SK-MEL-5 (cell line): ENCODE results near the gene EIF2AK2. TPM values are rescaled to one million over a fixed set of nuclear protein-coding genes. Genes with fewer than 3 reads are reported as not detected.
A peak's percentile ranks its signal among the peaks of the same experiment; 100 is the strongest.

ENCODE experiments used
- DNase-seq: peaks from one replicate; pipeline ENCODE4 v3.0.0-alpha.2; 2016; ENCODE audit warnings: low read depth, low spot score
- in situ Hi-C: cut with HindIII; loops from 2 replicates; pipeline ENCODE4 v1.10.0; 2016; ENCODE audit warnings: low sequenced_read_pairs, high pct_unique_total_duplicates, low pct_unique_long_range_greater_than_20kb
- total RNA-seq: library from RNA; depleted of rRNA; stranded (reverse); fragments of >200 nt; shearing (Covaris generic); gene quantifications from 2 replicates; pipeline ENCODE4 v1.2.3, GENCODE V29; 2014

The EIF2AK2 gene
- total RNA-seq, 1 experiment from 2014 or later: 22.5 TPM

DNA sequence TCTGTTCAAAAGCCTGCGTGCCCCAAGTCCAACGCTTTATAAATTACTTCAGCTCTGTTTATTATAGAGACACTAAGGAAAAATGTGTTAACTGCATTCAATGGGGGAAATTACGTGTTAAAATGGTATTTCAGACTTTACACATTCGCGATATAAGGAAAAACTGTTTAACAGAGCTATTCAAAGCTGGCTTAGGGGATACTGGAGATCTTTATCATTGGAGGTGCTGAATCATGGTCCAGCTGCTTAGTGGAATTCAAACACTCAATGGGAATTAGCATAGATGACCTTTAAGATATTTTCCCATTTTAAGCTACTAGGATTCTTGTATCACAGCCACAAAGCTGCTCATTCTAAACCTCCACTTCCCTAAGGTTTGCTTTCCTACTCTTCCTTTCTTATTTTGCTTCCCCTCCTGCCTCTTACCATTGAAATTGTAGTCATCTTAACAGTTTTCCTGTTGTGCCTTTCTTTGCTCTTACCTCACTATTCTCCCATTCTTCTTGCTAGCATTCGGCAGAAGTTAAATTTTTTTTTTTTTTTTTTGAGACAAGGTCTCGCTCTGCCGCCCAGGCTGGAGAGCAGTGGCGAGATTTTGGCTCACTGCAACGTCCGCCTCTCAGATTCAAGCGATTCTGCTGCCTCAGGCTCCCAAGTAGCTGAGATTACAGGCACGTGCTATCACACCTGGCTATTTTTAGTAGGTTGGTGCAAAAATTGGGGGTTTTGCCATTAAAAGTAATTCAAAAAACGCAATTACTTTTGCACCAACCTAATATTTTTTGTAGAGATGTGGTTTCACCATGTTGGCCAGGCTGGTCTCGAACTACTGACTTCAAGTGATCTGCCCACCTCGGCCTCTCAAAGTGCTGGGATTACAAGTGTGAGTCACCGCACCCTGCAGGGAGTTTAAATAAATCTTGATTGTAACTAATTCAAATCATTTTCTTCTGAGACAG lies 25.2 kb upstream of the EIF2AK2 start:
- DNase-seq: peak; percentile 30
- in situ Hi-C loops: no loop called here

DNA sequence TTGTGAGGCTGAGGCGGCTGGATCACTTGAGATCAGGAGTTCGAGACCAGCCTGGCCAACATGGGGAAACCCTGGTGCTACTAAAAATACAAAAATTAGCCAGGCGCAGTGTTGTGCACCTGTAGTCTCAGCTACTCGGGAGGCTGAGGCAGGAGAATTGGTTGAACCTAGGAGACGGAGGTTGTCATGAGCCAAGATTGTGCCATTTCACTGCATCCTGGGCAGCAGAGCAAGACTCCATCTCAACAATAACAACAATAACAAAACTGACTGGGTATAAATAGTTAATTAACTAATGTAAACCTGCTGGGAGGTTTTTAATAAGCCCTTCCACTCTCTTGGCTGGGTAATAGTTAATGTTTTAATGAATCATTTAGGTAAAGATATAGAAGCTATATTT lies 23.9 kb upstream of the EIF2AK2 start:
- in situ Hi-C loops: no loop called here

DNA sequence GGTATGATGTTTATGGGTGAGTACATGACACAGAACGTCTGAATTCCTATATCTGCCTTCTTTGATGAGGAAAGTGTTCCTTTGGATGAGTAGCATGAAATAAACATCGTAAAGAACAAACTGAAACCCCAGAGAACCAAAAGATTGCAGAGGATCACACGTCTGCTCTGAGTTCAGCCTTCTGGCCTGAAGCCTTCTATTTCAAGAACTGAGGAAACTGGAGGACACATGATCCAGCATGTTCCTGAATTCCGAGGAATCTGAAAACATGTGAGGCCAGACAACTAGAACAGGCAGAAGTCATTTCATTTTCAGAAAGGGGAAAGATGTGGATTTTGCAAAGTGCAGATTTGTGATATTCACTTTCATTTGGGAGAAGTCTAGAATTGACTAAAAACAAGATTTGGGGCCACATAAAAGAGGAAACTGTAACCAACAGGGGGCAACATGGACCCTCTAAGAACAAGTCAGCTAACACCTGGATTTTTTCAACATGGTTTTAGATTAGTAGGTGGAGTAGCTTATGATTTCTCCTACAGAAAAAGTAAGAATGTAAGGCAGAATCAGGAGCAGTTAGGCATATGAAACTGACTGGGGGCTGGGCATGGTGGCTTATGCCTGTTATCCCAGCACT lies 23.3 kb upstream of the EIF2AK2 start:
- in situ Hi-C loops: no loop called here
- DNase-seq: peak; percentile 40

More for the DNA sequence above, 23.9 kb upstream of the EIF2AK2 start:
- DNase-seq: no peak

DNA sequence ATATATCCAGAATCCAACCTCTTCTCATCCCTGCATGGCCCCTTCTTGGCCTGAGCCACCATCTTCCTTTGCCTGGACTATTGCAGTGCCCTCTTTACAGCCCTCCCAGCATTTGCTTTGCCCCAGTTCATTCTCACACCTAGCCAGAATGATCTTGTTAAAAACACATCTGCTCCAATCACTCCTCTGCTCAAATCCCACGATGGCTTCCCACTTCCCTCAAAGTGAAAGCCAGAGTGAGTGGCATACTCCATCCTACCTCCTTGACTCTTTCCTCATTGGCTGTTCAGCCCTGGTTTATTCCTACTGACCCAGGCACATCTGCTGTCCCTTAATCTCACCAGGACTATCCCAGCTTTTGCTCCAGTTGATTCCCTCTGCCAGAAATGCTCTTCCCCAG lies 17.0 kb upstream of the EIF2AK2 start:
- no peak for DNase-seq
- in situ Hi-C loops: no loop called here

DNA sequence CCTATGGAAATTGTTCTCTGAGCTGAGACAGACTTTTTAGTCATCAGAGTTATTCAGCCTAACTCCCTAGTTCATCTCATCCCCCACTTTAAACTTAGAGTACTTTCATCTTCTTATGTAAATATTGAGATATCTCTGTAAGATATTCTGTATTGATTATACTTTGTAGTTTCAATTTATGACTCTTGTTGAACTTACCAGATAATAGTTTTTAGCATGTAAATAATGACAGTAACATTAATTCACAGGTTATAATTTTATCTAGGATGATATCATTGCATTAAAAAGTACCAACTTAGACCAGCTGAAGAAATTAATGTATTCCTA lies 14.8 kb upstream of the EIF2AK2 start:
- no peak for DNase-seq
- in situ Hi-C loops: no loop called here

DNA sequence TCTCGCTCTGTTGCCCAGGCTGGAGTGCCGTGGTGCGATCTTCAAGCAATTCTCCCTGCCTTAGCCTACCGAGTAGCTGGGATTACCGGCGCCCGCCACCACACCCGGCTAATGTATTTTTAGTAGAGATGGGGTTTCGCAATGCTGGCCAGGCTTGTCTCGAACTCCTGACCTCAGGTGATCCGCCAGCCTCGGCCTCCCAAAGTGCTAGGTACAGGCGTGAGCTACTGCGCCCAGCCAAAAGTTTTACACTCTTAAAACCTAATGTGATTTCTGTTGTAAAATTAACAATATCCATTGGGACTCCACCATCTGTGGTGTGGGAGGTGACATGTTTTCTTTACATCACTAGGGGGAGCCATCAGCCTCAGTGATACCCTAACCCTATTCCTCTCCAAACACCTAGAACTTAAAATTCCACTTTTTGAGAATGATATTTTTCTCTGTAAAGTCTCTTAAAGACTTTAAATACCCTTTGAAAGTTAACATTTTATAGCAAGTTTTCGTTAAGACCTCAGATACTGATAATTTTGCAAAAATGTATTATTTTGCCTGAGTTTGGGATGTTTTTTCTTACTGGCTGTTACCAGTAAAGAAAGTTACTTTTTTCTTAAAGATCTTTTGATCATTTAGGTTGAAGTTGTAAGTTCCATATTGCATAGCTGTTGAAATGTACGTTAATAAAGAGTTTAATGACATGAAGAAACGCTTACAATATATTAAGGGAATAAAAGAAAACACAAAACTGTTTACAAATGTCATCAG lies 11.6 kb upstream of the EIF2AK2 start:
- peak; percentile 78 for DNase-seq
- in situ Hi-C loops: no loop called here

DNA sequence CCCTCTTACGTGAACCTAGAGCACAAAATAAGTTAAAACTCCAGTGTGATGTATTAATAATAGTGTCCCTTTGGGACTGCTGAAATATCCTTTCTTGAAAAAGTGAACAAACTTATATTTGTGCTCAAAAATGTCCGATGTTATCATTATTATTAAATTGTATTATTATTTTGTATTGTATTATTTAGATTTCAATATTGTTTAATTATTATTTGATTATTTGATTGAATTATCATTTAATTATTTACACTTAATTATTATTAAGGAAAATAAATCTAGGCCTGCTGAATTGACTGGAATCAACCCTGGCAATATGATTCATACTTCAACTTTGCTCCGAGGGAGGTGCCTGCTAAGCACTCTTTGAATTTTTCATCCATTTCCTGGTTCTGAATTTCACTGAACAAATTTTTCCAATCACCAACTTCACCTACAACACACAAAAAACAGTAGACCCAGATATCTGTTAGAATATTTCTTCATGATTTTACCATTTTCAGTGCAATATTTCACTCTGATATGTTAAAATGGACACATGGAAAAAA lies 10.9 kb upstream of the EIF2AK2 start:
- in situ Hi-C loops: no loop called here
- DNase-seq: no peak

DNA sequence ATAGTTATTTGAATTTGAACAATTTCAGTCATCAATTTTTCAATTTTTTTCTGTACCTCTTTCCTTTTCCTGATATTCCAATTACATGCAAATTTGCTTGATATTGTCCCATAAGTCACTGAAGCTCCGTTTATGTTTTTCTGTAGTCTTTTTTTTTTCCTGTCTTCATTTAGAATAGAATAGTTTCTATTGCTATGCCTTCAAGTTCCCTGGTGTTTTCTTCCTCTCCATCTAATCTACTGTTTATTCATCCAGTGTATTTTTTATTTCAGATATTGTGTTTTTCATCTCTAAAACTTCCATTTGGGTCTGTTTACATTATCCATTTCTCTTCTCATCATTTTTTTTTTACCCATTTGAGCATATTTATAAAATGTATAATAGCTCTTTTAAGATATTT lies 8.0 kb upstream of the EIF2AK2 start:
- in situ Hi-C loops: no loop called here
- no peak for DNase-seq

DNA sequence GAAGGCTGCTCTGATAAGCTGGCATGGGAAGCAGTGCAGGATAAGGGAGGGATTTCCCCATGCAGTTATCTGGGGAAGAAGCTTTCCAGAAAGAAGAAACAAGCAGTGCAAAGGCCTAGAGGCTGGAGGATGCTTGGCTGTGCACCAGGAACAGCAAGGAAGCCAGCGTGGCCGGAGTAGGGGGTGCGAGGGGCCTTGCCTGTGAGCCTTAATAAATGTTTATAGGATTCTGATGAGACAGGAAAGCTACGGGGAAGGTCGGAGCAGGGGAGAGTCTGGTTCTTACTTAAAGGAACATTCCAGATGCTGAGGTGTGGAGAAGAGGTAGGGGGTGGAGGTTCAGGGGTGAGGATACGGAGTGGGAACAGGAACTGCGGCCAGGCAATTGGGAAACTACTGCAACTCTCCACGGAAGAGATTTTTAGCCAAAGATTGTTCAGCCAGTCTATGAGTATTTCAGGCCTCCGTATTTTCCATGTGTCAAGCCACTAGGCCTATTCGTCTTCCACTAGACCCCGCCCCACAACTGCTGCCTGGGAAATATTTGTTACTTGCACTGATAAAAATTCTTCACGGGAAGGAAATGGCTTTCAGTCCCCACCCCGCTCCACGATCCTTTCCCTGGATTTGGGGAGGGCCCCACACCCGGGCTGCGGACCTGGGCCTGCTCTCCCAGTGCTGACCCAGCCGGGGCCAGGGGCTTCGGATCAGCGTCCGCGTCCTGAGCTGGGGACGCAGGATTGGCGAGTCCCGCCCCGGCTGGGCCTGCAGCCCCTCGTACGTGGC lies 516 bp downstream of the EIF2AK2 start:
- in situ Hi-C loops: no loop called here
- peak; percentile 40 for DNase-seq

DNA sequence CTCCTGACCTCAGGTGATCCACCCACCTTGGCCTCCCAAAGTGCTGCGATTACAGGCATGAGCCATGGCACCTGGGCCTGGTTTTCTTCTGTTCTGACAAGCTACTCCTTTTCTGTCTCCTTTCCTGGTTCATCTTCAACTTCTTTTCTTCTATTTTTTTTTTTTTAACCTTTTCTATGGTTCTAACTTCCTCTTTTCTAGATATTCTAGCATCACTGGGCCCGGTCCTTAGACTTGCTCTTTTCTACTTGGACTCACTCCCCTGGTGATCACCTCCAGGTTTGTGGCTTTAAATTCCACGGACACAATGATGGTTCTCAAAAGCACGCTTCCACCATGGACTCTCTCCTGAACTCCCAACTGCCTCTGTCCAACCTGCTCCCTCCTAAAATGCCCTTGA lies 2.0 kb downstream of the EIF2AK2 start:
- DNase-seq: no peak
- in situ Hi-C loops: no loop called here

DNA sequence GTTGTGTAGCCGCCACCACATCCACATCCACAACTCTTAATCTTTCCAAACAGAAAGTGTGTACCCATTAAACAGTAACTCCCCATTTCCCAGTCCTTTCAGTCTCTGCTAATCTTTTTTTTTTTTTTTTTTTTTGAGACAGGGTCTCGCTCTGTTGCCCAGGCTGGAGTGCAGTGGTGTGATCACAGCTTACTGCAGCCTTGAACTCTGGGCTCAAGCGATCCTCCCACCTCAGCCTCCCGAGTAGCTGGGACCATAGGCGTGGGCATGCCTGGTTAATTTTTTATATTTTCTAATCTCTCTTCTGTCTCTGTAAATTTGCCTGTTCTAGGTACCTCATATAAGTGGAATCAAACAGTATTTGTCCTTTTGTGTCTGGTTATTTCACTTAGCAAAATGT lies 3.6 kb downstream of the EIF2AK2 start:
- DNase-seq: no peak
- in situ Hi-C loops: no loop called here

DNA sequence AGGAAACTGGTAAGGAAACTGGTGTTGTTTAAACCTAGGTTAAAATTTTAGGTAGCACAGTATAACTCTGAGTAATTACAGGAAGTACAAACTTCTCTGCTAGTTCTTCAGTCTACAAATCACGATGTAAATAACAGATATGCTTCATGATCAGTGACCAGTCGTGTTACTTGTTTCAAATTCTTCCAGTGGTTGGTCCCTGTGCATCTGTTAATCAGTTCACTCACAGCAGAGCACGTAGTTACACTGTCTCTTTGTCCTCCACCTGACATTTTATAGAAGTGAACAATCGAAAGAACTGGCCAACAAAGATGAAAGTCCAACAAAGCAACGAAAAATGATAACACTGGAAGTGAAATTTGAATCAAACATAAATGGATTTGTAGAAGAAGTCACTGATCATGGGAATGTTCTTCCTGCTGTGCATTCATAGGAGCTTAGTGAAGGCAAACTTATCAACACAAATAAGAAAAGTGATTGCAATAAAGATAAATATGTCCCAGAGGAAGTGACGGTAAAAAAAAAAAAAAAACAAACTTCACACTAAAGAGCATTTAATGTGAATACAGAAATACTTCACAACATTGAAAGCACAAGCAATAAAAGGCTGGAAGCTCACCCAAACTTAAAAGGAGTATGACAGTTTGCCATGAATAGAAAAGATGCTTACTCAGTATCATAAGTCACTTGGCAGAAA lies 7.0 kb downstream of the EIF2AK2 start:
- in situ Hi-C loops: no loop called here
- DNase-seq: no peak

DNA sequence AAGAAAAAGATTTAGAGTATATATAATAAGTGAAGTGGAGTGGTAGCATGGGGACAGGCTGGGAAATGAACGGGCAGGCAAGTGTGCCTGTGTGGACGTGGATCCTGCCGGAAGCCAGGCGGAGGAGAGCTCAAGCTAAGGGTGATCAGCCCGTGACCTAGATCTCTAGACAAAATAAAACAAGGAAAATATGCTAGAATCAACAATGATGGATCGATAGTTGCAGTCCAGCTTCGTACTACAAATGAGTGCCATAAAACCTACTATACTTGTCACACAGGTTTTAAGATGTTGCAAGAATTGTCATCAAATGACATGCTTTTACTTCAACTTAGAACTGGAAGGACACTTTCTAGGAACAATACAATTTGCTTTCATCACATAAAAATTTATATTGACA lies 8.5 kb downstream of the EIF2AK2 start:
- in situ Hi-C loops: no loop called here
- no peak for DNase-seq

DNA sequence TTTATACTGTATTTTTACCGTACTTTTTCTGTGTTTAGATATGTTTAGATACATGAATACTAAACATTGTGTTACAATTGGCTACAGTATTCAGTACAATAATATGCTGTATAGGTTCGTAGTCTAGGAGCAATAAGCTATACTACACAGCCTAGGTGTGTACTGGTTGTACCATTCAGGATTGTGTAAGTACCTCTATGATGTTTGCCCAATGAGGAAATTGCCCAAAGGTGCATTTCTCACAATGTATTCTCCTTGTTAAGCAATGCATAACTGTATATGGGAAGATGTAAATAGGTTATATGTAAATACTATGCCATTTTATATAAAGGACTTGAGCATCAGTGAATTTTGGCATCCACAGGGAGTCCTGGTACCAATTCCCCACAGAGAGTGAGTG lies 10.7 kb downstream of the EIF2AK2 start:
- in situ Hi-C loops: no loop called here
- no peak for DNase-seq

DNA sequence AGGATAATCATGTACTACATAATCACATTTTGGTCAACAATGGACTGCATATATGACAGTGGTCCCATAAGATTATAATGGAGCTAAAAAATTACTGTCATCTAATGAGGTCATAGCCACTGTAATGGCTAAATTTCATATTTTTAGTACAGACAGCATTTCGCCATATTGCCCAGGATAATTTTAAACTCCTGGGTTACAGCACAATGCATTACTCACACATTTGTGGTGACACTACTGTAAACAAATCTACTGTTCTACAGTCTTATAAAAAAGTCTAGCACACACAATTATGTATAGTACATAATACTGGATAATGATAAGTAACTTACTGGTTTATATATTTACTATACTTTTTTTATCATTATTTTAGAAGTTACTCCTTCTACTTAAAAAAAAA lies 12.8 kb downstream of the EIF2AK2 start:
- in situ Hi-C loops: no loop called here
- DNase-seq: no peak

DNA sequence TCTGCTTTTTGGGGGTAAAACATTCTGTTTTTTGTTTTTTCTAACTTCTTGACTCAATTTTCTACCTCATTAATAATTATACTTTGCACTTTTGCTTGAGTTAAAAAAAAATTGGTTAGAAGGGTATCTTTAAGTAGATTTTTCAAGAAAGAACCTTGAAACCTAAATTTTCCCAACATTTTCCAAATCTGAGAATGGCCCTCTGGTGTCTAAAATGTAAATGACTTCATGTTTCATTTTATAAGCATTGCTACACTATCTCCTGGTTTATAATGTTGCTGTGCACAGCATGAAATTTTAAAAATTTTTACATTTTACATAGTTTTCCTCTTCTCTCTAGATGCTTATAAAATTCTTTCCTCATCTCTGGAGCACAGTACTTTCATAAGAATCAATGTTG lies 14.2 kb downstream of the EIF2AK2 start:
- in situ Hi-C loops: no loop called here
- no peak for DNase-seq

DNA sequence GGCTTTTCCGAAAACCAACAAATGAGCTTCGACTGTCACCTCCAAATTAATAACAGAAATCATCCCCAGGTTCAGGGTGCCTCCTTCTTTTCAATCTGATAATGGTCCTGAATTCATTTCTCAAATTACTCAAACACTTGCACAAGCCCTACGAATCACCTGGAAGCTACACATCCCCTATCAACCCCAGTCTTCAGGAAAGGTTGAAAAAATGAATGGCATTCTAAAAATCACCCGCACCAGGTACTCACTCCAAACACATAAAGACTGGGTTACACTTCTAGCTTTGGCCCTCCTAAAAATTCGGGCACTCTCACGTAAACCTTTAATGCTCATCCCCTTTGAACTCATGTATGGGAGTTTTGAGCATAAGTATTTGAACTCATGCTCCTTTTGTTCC lies 23.9 kb downstream of the EIF2AK2 start:
- in situ Hi-C loops: no loop called here
- no peak for DNase-seq
